GM19372 (cell line): ENCODE measurements around the gene KLHDC10.
"Not testable (repeated sequence)": the region's sequence is repeated elsewhere in the genome, so short reads cannot be mapped to it uniquely, and the experiment has no call there.

Source experiments
- ATAC-seq: cut with Tn5 transposase; IDR thresholded peaks from one replicate; pipeline ENCODE4 v1.9.1; 2021; ENCODE audit warnings: mild to moderate bottlenecking, low read depth, moderate library complexity; ENCODE audit not compliant: unreplicated experiment

The KLHDC10 gene

GRCh38 chr7:130137207-130137606 lies 66.9 kb downstream of the KLHDC10 start:
- no peak for ATAC-seq

- no peak for ATAC-seq
Observed at GRCh38 chr7:130139193-130139960, 69.0 kb downstream of the KLHDC10 start.

DNA sequence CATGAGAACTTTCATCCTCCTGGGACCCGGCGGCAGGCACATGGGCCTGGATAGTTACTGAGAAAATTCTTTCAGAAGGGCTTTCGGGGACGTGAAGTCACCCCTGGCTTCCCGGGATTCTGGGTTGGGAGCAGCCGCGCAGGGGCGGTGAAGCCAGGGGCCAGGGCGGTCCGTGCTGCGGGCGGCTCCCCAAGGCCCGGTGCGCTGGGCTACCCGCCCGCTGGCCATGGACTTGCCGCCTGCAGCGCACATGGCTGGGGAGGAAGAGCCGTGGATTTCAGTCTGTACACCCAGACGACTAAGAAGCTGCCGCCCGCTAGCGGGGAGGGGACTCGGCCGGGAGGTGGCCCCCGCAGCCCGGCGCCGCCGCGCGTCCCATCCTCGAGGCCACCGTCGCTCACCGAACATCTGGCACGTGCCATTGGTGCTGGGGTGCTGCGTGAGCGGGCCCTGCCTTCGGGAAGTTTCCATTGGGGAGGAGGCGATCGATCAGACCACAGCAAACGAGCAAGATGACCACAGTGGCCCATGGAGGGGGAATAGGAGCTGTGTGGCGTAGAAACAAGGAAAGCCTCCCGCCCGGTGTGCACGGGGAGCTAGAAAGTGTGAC lies 70.3 kb downstream of the KLHDC10 start:
- ATAC-seq, result no peak

DNA sequence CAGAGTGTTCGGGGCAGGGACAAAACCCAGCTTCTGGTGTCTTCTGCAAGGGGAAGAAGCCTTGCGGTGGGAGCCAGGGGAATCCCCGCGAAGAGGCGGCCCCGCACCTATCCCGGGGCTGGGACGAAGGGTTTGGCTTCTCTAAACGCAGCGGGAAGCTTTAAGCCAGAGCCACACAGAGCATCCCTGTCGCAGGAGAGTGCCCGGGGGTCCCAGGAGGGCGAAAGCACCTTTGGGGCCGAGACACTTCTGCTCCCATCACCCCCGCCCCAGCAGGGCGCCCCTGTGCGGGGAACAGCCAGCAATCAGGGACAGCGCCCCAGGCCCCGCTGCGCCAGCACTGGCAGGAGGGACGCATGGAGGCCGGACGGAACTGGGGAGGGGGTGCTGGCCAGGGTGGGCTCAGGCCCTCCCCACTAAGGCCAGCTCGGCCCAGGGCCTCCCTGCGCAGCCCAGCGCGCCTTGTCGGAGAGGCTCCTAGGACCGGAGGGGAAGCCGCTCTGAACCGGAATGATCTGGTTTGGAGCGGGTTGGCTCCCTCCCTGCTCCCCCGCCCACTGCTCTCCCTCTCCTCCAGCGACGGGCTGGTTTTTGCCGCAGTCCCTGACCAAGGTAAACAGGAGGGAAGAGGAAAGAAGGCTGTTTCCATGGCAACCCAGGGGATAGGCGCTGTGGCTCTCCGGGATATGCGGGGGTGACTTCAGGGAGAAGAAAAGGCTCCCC lies 71.0 kb downstream of the KLHDC10 start:
- no peak for ATAC-seq

DNA sequence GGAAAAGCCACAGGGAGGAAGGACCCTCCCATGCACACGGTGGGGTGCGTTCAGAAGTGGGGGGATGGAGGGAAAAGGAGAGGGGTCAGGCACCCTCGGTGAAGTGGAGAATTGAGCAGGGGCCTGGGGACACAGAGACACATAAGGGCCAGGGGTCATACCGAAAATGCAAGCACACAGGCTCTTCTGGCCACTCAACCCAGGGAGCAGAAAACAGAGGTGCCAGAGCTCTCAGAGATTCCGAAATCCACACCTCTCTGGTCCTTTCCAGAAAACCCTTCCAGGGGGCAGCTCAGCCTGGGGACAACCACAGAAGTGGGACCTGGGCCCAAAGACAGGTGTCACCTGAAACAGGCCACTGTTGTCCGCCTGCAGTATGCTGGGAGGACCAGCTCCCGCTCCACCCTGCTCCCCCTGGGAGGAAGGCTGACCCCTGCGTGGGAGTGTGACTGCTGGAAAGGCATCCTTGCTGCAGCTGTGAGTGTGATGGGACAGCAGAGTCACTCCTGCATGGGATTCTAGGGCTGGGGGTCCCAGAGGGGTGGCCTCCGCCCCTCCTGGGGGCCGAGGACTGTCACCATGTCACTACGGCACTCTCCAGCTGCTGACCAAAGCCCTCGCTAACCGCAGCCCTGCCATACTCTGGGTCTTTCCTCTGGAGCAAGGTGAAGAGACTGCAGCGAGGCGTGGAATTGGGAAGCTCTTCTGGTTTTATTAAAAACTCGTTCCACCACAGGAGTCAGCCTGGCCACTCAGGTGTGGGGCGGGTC lies 71.7 kb downstream of the KLHDC10 start:
- ATAC-seq, result no peak

- no peak for ATAC-seq
Observed at GRCh38 chr7:130142654-130143333, 72.5 kb downstream of the KLHDC10 start.

DNA sequence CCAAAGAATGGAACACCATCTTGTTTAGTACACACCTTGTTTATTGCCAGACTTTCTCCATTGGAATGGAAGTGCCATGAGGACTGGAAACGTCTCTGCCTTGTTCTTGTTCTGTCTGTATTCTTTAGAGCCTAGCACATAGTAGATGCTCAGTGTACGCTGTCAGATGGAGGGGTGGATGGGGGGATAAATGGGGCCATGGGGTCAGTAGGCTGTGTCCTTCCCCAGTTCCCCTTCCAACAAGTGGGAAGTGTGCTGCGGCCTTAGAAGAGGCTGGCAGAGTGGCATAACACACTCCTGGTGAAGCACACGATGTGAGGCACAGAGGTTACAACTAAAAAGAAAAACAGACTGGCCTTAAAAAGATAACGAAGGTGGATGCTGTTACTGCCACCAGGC lies 73.0 kb downstream of the KLHDC10 start:
- ATAC-seq, result no peak

DNA sequence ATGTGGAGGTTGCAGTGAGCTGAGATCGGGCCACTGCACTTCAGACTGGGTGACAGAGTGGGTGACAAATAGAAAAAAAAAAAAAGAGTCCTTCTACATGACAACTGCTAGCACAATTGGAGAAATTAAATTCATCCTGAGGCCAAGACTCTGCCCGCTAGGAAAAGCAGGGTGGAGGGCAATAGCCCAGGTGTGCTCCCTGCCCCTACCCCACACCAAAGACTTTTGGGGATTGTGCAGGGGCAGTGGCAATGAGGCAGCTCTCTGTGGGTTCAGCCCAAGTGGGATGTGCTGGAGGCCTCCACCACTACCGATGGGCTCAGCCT lies 73.6 kb downstream of the KLHDC10 start:
- ATAC-seq, result no peak

- ATAC-seq, result no peak
Observed at GRCh38 chr7:130144312-130145171, 74.2 kb downstream of the KLHDC10 start.

DNA sequence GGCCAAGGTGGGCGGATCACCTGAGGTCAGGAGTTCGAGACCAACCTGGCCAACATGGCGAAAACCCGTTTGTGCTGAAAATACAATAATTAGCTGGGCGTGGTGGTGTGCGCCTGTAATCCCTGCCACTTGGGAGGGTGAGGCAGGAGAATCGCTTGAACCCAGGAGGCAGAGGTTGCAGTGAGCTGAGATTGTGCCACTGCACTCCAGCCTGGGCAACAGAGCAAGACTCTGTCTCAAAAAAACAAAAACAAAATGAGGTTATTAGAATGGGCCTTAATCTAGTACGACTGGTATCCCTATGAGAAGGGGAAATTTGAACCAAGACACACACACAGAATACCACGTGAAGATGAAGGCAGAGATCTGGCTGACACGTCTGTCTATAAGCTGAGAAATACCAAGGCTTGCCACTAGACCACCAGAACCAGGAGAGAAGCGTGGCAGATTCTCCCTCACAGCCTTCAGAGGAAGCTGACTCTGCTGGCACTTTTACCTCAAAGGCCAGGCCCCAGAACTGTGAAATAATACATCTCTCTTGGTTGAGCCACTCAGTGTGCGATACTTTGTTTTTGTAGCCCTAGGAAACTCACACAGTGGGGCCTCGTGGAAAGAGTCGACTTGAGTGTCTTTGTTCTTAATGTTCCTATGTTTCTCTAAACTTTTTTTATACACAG lies 75.2 kb downstream of the KLHDC10 start:
- no peak for ATAC-seq

DNA sequence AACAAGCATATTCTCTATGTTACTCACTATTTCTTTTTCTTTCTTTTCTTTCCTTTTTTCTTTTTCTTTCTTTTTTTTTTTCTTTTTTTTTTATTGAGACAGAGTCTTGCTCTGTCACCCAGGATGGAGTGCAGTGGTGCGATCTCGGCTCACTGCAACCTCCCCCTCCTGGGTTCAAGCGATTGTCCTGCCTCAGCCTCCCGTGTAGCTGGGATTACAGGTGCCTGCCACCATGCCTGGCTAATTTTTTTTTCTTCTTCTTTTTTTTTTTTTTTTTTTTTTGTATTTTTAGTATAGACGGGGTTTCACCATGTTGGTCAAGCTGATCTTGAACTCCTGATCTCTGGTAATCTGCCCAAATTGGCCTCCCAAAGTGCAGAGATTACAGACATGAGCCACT lies 75.8 kb downstream of the KLHDC10 start:
- ATAC-seq, result not testable (repeated sequence)

DNA sequence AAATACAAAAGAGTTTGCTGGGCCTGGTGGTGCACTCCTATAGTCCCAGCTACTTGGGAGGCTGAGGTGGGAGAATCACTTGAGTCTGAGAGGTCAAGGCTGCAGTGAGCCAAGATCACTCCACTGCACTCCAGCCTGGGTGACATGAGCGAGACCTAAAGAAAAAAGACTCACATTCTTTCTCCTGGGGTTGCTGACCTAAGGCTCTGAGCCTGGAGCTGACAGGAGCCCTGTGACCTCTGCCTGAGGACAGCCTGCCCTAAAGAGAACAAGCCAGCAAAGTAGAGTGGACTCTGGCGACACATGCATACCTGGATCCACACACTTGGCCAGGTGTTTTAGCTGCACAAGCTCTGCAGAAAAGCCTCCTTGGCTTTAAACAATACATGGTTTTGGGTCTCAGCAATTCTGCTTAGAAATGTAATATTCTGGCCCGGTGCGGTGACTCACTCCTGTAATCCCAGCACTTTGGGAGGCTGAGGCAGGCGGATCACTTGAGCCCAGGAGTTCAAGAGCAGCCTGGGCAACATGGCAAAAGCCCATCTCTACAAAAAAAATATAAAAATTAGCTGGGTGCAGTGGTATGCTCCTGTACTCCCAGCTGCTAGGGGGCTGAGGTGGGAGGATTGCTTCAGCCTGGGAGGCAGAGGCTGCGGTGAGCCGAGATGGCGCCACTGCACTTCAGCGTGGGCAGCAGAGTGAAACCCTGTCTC lies 76.5 kb downstream of the KLHDC10 start:
- no peak for ATAC-seq

GRCh38 chr7:130147710-130148325 lies 77.5 kb downstream of the KLHDC10 start:
- ATAC-seq, result no peak

DNA sequence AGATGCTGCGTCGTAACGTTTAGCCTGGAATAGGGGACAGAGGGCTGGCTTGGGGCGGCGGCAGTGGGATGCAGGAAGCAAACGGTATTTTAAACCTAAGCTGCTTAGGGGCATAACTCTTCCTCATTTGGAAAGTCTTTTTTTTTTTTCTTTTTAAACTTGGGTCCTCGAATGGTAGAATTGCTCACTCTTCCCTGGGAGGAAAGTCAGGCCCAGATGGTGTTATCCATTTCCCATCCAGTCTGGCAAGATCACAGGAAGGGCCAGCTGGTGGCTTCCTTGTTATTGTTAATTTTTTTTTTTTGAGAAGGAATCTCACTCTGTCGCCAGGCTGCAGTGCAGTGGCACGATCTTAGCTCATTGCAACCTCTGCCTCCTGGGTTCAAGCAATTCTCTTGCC lies 78.2 kb downstream of the KLHDC10 start:
- no peak for ATAC-seq

DNA sequence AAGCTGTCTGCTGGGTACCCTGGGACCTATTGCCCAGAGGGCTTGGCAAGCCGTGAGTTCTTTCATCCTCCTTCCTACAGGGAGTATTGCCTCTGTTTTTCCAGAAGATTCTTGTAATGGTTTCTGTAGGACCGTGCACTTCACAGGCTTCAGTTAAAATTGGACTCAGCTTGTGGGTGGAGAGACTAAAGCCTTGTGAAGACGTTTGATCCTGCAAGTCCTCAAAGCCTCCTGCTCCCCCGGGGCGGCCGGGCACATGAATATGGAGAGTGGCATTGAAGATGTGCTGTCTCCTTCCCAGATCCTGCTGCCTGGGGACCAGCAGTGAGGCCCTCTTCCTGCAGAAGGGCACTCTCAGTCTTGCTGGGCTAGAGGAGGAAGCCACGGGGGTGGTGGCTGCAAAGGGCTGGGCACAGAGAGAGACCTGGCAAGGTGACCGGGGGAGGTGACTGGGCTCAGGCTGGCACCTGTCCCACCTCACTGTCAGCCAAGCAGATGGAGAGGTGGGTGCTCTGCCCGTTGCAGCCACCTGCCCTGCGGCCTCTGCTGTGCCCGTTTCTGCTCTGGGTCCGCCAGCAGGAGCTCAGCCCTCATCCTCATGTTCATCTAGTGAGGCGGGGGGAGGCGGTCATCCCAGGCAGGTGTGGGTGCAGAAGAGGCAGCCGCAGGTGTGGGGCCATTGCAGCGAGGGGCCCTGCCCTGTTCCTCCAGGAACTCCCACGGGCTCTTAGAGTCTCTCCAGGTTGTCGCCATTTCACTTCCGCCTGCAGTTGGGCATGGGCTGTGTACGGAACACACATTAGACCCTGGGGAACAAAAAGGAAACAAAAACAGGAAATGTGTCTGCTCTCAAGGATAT lies 79.2 kb downstream of the KLHDC10 start:
- no peak for ATAC-seq

GRCh38 chr7:130150587-130150986 lies 80.3 kb downstream of the KLHDC10 start:
- ATAC-seq, result no peak
